HepG2 (cell line): ENCODE data around the gene OPTN. TPM values are rescaled to one million over a fixed set of nuclear protein-coding genes. Genes with fewer than 3 reads are reported as not detected.

Experiments
- MAZ ChIP-seq, 2 experiments: sonication (generic) in 1 of 2; formaldehyde crosslinking in 1 of 2; IDR thresholded peaks; 2 replicates each; pipeline versions ENCODE4 v1.5.0 to v1.6.1; 2012 to 2020; ENCODE audit warnings: low read depth in 2 of 2, mild to moderate bottlenecking in 2 of 2, borderline replicate concordance in 1 of 2, improper control_type of control experiment in 1 of 2, low read length in 1 of 2, missing genetic modification reagents in 1 of 2, moderate library complexity in 1 of 2
- MED1 ChIP-seq: sonication (generic); formaldehyde crosslinking; IDR thresholded peaks from 2 replicates; pipeline ENCODE4 v1.4.0; 2020; ENCODE audit warnings: missing genetic modification reagents
- MED8 ChIP-seq: sonication (generic); formaldehyde crosslinking; IDR thresholded peaks from 2 replicates; pipeline ENCODE4 v1.8.1; 2023; ENCODE audit warnings: mild to moderate bottlenecking, missing genetic modification reagents; ENCODE audit not compliant: insufficient replicate concordance
- SNAPC2 ChIP-seq: sonication (generic); formaldehyde crosslinking; IDR thresholded peaks from 2 replicates; pipeline ENCODE4 v1.8.1; 2022; ENCODE audit warnings: mild to moderate bottlenecking, missing genetic modification reagents
- THAP11 ChIP-seq: IDR thresholded peaks from 2 replicates; pipeline ENCODE4 v1.6.1; 2016; ENCODE audit warnings: missing biosample characterization, missing genetic modification reagents
- ZNF552 ChIP-seq: sonication (generic); formaldehyde crosslinking; IDR thresholded peaks from 2 replicates; pipeline ENCODE4 v1.9.0; 2022; ENCODE audit warnings: missing genetic modification reagents, mild to moderate bottlenecking, borderline replicate concordance
- polyA plus RNA-seq, 8 experiments: library from polyadenylated mRNA; depleted of rRNA in 3 of 8; stranded (reverse) in 7 of 8; unstranded in 1 of 8; fragments of >200 nt; fragmentation: Illumina TruSeq in 4 of 8; extraction: Trizol in 4 of 8; gene quantifications; 2 replicates each; pipeline versions ENCODE4 v1.2.1 to v1.2.3, GENCODE V29; 2011 to 2016; ENCODE audit warnings: low read depth in 4 of 8, missing spikeins in 1 of 8, mixed read lengths in 1 of 8; ENCODE audit not compliant: insufficient read depth in 1 of 8
- total RNA-seq, 5 experiments: library from RNA; depleted of rRNA; stranded (reverse); fragments of >200 nt; fragmentation: Illumina TruSeq; extraction: Trizol; gene quantifications; 2 replicates each; pipeline ENCODE4 v1.2.3, GENCODE V29; 2016; ENCODE audit warnings: low read depth in 1 of 5
- TF ChIP-seq, protein P1 (sequence below): sonication (generic); formaldehyde crosslinking; IDR thresholded peaks from 2 replicates; pipeline ENCODE4 v1.4.0; 2020; ENCODE audit warnings: missing genetic modification reagents, borderline replicate concordance
- TF ChIP-seq, protein P2 (sequence below): sonication (generic); formaldehyde crosslinking; conservative IDR thresholded peaks from 2 replicates; pipeline ENCODE4 v1.4.0; 2020; ENCODE audit warnings: missing genetic modification reagents
- TF ChIP-seq, protein P3 (sequence below): sonication (generic); formaldehyde crosslinking; IDR thresholded peaks from 2 replicates; pipeline ENCODE4 v1.5.0; 2020; ENCODE audit warnings: mild to moderate bottlenecking, missing genetic modification reagents
- TF ChIP-seq, protein P4 (sequence below): sonication (generic); formaldehyde crosslinking; IDR thresholded peaks from 2 replicates; pipeline ENCODE4 v1.5.0; 2020; ENCODE audit warnings: missing genetic modification reagents
- TF ChIP-seq, protein P5 (sequence below): sonication (generic); formaldehyde crosslinking; IDR thresholded peaks from 2 replicates; pipeline ENCODE4 v1.4.0; 2020; ENCODE audit warnings: mild to moderate bottlenecking, missing genetic modification reagents
- TF ChIP-seq, protein P6 (sequence below), 2 experiments: sonication (generic) in 1 of 2; formaldehyde crosslinking in 1 of 2; IDR thresholded peaks; 2 replicates each; pipeline versions ENCODE4 v1.4.0 to v1.6.1; 2018 to 2020; ENCODE audit warnings: missing genetic modification reagents in 2 of 2, borderline replicate concordance in 1 of 2, low read depth in 1 of 2, mild to moderate bottlenecking in 1 of 2, missing biosample characterization in 1 of 2

Gene OPTN
- total and polyA plus RNA-seq, 2 of the 13 experiments (the other 11 are each of a cell fraction or from before 2014, with no cell fraction given) = 13.4 to 46.6 TPM

DNA sequence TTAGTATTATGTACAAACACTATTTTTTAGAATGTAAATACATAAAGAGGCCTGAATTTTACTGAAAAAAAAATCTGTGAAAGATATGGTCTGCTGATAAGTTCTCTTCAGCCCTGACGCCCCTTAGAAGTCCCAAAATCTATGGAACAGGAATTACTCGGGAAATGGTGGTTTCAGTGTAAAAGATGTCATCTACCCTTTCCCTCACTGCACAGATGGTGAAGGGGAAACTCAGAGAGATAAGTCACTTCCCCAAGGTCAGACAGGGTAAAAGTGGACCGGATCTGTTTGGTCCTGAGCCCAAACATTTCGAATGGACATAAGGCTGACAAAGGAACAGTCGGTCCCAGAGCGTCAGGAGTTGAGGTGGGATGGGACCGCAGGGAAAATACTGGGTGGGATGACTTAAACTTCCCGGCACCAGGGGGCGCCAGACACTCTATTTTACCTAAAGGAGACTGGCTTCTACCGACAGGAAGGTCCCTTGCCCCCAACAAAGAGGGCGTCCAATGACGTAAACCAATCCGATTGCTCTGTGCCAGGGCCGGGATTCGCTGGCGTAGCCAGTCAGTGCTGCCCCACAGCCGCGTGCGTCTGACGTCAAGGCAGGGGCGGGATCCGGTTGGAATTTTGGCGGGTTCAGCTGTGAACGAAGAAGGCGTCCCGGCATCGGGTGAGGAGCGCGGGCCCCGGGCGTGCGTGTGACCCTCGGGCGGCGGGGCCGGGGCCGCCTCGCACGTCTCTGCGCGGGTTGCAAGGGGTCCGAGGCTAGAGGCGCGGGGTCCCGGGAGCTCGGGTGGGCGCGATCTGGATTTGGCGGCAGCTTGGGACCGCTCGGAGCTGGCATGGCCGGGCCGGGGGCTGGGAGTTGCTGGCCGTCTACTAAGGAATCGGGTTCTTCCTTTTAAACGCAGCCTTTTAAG is 61.2 kb downstream of the OPTN start, which contains the start of gene MCM10 (continued):
- TF ChIP-seq, protein P1, sequence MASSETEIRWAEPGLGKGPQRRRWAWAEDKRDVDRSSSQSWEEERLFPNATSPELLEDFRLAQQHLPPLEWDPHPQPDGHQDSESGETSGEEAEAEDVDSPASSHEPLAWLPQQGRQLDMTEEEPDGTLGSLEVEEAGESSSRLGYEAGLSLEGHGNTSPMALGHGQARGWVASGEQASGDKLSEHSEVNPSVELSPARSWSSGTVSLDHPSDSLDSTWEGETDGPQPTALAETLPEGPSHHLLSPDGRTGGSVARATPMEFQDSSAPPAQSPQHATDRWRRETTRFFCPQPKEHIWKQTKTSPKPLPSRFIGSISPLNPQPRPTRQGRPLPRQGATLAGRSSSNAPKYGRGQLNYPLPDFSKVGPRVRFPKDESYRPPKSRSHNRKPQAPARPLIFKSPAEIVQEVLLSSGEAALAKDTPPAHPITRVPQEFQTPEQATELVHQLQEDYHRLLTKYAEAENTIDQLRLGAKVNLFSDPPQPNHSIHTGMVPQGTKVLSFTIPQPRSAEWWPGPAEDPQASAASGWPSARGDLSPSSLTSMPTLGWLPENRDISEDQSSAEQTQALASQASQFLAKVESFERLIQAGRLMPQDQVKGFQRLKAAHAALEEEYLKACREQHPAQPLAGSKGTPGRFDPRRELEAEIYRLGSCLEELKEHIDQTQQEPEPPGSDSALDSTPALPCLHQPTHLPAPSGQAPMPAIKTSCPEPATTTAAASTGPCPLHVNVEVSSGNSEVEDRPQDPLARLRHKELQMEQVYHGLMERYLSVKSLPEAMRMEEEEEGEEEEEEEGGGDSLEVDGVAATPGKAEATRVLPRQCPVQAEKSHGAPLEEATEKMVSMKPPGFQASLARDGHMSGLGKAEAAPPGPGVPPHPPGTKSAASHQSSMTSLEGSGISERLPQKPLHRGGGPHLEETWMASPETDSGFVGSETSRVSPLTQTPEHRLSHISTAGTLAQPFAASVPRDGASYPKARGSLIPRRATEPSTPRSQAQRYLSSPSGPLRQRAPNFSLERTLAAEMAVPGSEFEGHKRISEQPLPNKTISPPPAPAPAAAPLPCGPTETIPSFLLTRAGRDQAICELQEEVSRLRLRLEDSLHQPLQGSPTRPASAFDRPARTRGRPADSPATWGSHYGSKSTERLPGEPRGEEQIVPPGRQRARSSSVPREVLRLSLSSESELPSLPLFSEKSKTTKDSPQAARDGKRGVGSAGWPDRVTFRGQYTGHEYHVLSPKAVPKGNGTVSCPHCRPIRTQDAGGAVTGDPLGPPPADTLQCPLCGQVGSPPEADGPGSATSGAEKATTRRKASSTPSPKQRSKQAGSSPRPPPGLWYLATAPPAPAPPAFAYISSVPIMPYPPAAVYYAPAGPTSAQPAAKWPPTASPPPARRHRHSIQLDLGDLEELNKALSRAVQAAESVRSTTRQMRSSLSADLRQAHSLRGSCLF (CRISPR knock-in tag) = no peak
- TF ChIP-seq, protein P2, sequence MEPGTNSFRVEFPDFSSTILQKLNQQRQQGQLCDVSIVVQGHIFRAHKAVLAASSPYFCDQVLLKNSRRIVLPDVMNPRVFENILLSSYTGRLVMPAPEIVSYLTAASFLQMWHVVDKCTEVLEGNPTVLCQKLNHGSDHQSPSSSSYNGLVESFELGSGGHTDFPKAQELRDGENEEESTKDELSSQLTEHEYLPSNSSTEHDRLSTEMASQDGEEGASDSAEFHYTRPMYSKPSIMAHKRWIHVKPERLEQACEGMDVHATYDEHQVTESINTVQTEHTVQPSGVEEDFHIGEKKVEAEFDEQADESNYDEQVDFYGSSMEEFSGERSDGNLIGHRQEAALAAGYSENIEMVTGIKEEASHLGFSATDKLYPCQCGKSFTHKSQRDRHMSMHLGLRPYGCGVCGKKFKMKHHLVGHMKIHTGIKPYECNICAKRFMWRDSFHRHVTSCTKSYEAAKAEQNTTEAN (CRISPR knock-in tag) = no peak
- TF ChIP-seq, protein P3, sequence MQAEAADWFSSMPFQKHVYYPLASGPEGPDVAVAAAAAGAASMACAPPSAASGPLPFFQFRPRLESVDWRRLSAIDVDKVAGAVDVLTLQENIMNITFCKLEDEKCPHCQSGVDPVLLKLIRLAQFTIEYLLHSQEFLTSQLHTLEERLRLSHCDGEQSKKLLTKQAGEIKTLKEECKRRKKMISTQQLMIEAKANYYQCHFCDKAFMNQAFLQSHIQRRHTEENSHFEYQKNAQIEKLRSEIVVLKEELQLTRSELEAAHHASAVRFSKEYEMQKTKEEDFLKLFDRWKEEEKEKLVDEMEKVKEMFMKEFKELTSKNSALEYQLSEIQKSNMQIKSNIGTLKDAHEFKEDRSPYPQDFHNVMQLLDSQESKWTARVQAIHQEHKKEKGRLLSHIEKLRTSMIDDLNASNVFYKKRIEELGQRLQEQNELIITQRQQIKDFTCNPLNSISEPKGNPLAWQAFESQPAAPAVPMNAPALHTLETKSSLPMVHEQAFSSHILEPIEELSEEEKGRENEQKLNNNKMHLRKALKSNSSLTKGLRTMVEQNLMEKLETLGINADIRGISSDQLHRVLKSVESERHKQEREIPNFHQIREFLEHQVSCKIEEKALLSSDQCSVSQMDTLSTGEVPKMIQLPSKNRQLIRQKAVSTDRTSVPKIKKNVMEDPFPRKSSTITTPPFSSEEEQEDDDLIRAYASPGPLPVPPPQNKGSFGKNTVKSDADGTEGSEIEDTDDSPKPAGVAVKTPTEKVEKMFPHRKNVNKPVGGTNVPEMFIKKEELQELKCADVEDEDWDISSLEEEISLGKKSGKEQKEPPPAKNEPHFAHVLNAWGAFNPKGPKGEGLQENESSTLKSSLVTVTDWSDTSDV (CRISPR knock-in tag) = no peak
- TF ChIP-seq, protein P4, sequence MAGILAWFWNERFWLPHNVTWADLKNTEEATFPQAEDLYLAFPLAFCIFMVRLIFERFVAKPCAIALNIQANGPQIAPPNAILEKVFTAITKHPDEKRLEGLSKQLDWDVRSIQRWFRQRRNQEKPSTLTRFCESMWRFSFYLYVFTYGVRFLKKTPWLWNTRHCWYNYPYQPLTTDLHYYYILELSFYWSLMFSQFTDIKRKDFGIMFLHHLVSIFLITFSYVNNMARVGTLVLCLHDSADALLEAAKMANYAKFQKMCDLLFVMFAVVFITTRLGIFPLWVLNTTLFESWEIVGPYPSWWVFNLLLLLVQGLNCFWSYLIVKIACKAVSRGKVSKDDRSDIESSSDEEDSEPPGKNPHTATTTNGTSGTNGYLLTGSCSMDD (CRISPR knock-in tag) = no peak
- no peak for TF ChIP-seq ZNF552
- no peak for TF ChIP-seq MED8 (CRISPR knock-in tag)
- no peak for TF ChIP-seq MAZ (IDR thresholded peaks at IDR 0.05; ENCODE audit: borderline replicate concordance, low read depth, low read length)
- peak; percentile 59; the same call in 1 of the 2 replicates for TF ChIP-seq MAZ (CRISPR knock-in tag; IDR thresholded peaks at IDR 0.05; ENCODE audit: low read depth)
- peak; percentile 87 for TF ChIP-seq THAP11 (CRISPR knock-in tag)
- TF ChIP-seq, protein P5, sequence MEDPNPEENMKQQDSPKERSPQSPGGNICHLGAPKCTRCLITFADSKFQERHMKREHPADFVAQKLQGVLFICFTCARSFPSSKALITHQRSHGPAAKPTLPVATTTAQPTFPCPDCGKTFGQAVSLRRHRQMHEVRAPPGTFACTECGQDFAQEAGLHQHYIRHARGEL (CRISPR knock-in tag) = no peak
- TF ChIP-seq, protein P6, sequence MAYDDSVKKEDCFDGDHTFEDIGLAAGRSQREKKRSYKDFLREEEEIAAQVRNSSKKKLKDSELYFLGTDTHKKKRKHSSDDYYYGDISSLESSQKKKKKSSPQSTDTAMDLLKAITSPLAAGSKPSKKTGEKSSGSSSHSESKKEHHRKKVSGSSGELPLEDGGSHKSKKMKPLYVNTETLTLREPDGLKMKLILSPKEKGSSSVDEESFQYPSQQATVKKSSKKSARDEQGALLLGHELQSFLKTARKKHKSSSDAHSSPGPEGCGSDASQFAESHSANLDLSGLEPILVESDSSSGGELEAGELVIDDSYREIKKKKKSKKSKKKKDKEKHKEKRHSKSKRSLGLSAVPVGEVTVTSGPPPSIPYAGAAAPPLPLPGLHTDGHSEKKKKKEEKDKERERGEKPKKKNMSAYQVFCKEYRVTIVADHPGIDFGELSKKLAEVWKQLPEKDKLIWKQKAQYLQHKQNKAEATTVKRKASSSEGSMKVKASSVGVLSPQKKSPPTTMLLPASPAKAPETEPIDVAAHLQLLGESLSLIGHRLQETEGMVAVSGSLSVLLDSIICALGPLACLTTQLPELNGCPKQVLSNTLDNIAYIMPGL (CRISPR knock-in tag; IDR thresholded peaks at IDR 0.05; ENCODE audit: borderline replicate concordance in 1 of 2, low read depth in 1 of 2) = peak; percentile 55 to 71; a peak in 2 of 4 replicates
- 0 out of 2 replicates have a peak, but pooled peaks have one; percentile 66 for TF ChIP-seq SNAPC2
- peak; percentile 37; the same call in 1 of the 2 replicates for TF ChIP-seq MED1 (CRISPR knock-in tag)
